Measurements from ENCODE around the gene TMEM86A. TPM values are rescaled to one million over a fixed set of nuclear protein-coding genes. Genes with fewer than 3 reads are reported as not detected.
A peak's percentile ranks its signal among the peaks of the same experiment; 100 is the strongest.

Gene TMEM86A
- total RNA-seq (2012; rRNA removed) (0.28 and 0.36 TPM in 2 replicates), polyA plus RNA-seq (2012; rRNA removed) (0.30 and 0.31 TPM in 2 replicates), Bru-seq, nascent RNA (percentile 29 among the genes with signal in this experiment), BruChase-seq, experiment 1, labeled RNA remaining after a 6-hour chase (percentile 40 among the genes with signal in this experiment), BruChase-seq, experiment 2, labeled RNA remaining after a 2-hour chase (percentile 35 among the genes with signal in this experiment)
- polyA plus RNA-seq (2012; cell fraction: cytosol; rRNA removed): 0.41 and 0.45 TPM in 2 replicates
- 0.29 and 0.30 TPM in 2 replicates for polyA plus RNA-seq (2012; cell fraction: nucleus; rRNA removed; ENCODE audit: low replicate concordance)
- long read RNA-seq, partial matches to known transcripts: 0 of 1 reads
- long read RNA-seq, other reads (novel, unspliced or antisense): 0 of 1 reads

GRCh38 chr11:18698341-18699268 lies at the start of gene TMEM86A:
TMEM86A (plus strand) TSS chr11:18698779; CDS start chr11:18698887, 108 bp downstream.
- Histone ChIP-seq H3K18ac (ENCODE audit: low read depth, low read length) (peak within 1 kb of the TSS; percentile 13), H2BK20ac (ENCODE audit: low read depth, low read length) (no peak within 1 kb of the TSS), H3K14ac (replicated peaks; ENCODE audit: low read depth, low read length) (peak within 1 kb of the TSS; percentile 83), H3K4me3 (ENCODE audit: insufficient read depth, low read depth, low read length) (peak within 1 kb of the TSS; percentile 86), H2AFZ (replicated peaks; ENCODE audit: low read length, poor library complexity) (peak within 1 kb of the TSS; percentile 96), H2AK5ac (ENCODE audit: low read depth, low read length) (no peak within 1 kb of the TSS), H2BK120ac (ENCODE audit: low read depth, low read length) (peak within 1 kb of the TSS; percentile 8; the same call in 1 of the 2 replicates), H3K27ac (ENCODE audit: insufficient read depth, low read length) (0 out of 2 replicates have a peak within 1 kb of the TSS, but pooled peaks have one; percentile 25), H3K9ac (ENCODE audit: low read depth, low read length) (peak within 1 kb of the TSS; percentile 57; the same call in 1 of the 2 replicates), H2BK5ac (ENCODE audit: low read depth, low read length, poor library complexity, severe bottlenecking) (no peak within 1 kb of the TSS), H4K91ac (ENCODE audit: insufficient read depth, low read depth, low read length) (no peak within 1 kb of the TSS), H3K4me2 (ENCODE audit: low read depth, low read length) (peak within 1 kb of the TSS; percentile 100), H3K23ac (ENCODE audit: low read depth, low read length) (0 out of 2 replicates have a peak within 1 kb of the TSS, but pooled peaks have one; percentile 36), H2AK9ac (replicated peaks; ENCODE audit: low read depth, low read length, poor library complexity) (peak within 1 kb of the TSS; percentile 52), H3K56ac (ENCODE audit: extremely low read depth, insufficient read depth, low read length) (no peak within 1 kb of the TSS), H3K9me3 (ENCODE audit: control insufficient read depth, insufficient read depth, low read length) (no peaks in the 10 kb centered on the region), H3K9me1 (ENCODE audit: insufficient read depth, low read length) (peaks cover 3% of the 10 kb centered on the region; the same call in 1 of the 2 replicates), H3K36me3 (ENCODE audit: control insufficient read depth, insufficient read depth, low read length) (no peaks in the 10 kb centered on the region), H4K20me1 (ENCODE audit: insufficient read depth, low read length) (no peaks in the 10 kb centered on the region), H2BK15ac (ENCODE audit: low read depth, low read length) (no peak within 1 kb of the TSS), H3K4ac (ENCODE audit: low read depth, low read length) (peak within 1 kb of the TSS; percentile 52), H3K27me3 (ENCODE audit: control insufficient read depth, insufficient read depth, low read length) (peaks cover 4% of the 10 kb centered on the region; the same call in 1 of the 2 replicates), H4K8ac (ENCODE audit: low read depth in 2 of 2, low read length in 2 of 2) (peak within 1 kb of the TSS; percentile 11 to 90; a peak in 3 of 4 replicates), H3K4me1 (ENCODE audit: control insufficient read depth, insufficient read depth, low read length) (peaks cover 3% of the 10 kb centered on the region), H3K79me1 (ENCODE audit: low read depth in 1 of 2, low read length in 2 of 2) (no peaks in the 10 kb centered on the region), H4K5ac (ENCODE audit: low read depth, low read length) (peak within 1 kb of the TSS; percentile 88)
- in situ Hi-C loops (cut with MboI; ENCODE audit: low sequenced_read_pairs) (no loop called here), intact Hi-C loops (cut with micrococcal nuclease) (no loop called here), dilution Hi-C loops (cut with HindIII; ENCODE audit: low sequenced_read_pairs, unreplicated experiment) (no loop called here)
- WGBS, 2 experiments (ENCODE audit: extremely low coverage in 2 of 2, insufficient read length in 1 of 2): 0% methylated on average over 64 of the region's 98 CpGs; no CpG with 5 or more reads in 1 of the 2 experiments
- ATAC-seq (ENCODE audit: low read depth) (peak; percentile 98), DNase-seq (peak; percentile 60)
- CTCF ChIA-PET: interaction anchor here (0.5 to 1.1 kb wide), 2 partner anchors 65 to 160 kb away, joined by 4 read pairs; no protein-coding TSS in a partner anchor
- BruUV-seq (replicated peaks): no TSS peak
- POLR2A ChIA-PET (ENCODE audit: unreplicated experiment): no interaction called here
- TF ChIP-seq MAFK (IDR thresholded peaks at IDR 0.05; ENCODE audit: low read depth, low read length) (no peak), CEBPB (IDR thresholded peaks at IDR 0.05; ENCODE audit: low read depth, low read length) (no peak), RAD21 (IDR thresholded peaks at IDR 0.05; ENCODE audit: low read length) (no peak), CTCF (conservative IDR thresholded peaks at IDR 0.05; ENCODE audit: low read depth, low read length) (no peak), FOS (IDR thresholded peaks at IDR 0.05; ENCODE audit: low read depth, low read length) (0 out of 2 replicates have a peak, but pooled peaks have one; percentile 6), MXI1 (IDR thresholded peaks at IDR 0.05; ENCODE audit: borderline replicate concordance, low read depth, low read length) (0 out of 2 replicates have a peak, but pooled peaks have one; percentile 18), CHD1 (IDR thresholded peaks at IDR 0.05; ENCODE audit: low read depth, low read length) (no peak), USF2 (IDR thresholded peaks at IDR 0.05; ENCODE audit: low read depth, low read length) (peak; percentile 67), NFE2L2 (IDR thresholded peaks at IDR 0.05; ENCODE audit: low read depth, low read length) (no peak), RCOR1 (IDR thresholded peaks at IDR 0.05; ENCODE audit: insufficient replicate concordance, low read length) (no peak), MAZ (IDR thresholded peaks at IDR 0.05; ENCODE audit: borderline replicate concordance, low read depth, low read length) (peak; percentile 37; the same call in 1 of the 2 replicates), RFX5 (IDR thresholded peaks at IDR 0.05; ENCODE audit: low read depth, low read length) (no peak)

All from IMR-90 (cell line).